G401.6 (cell line): ENCODE data around the gene TFAP2B.

Experiments used
- FAIRE-seq: peaks from 2 replicates; lab custom pipeline; 2012; peaks lifted over from hg19 to GRCh38; lab: Jason Lieb, UNC

Gene TFAP2B

GRCh38 chr6:50848989-50849795 lies 30.5 kb downstream of the TFAP2B start:
- no peak for FAIRE-seq

GRCh38 chr6:50849796-50850180 lies 31.1 kb downstream of the TFAP2B start:
- FAIRE-seq: no peak

- no peak for FAIRE-seq
Measured at GRCh38 chr6:50850223-50851048, 31.8 kb downstream of the TFAP2B start.

GRCh38 chr6:50851049-50851845 lies 32.6 kb downstream of the TFAP2B start:
- FAIRE-seq: no peak

GRCh38 chr6:50853939-50854338 lies 35.3 kb downstream of the TFAP2B start:
- no peak for FAIRE-seq

GRCh38 chr6:50861692-50862091 lies 43.0 kb downstream of the TFAP2B start:
- FAIRE-seq: no peak

GRCh38 chr6:50862176-50862575 lies 43.5 kb downstream of the TFAP2B start:
- no peak for FAIRE-seq

GRCh38 chr6:50864601-50865000 lies 45.9 kb downstream of the TFAP2B start:
- FAIRE-seq: no peak

GRCh38 chr6:50868466-50868865 lies 49.8 kb downstream of the TFAP2B start:
- no peak for FAIRE-seq

- no peak for FAIRE-seq
Measured at GRCh38 chr6:50873167-50873566, 54.5 kb downstream of the TFAP2B start.

- FAIRE-seq: no peak
Measured at GRCh38 chr6:50884364-50884763, 65.7 kb downstream of the TFAP2B start.

- no peak for FAIRE-seq
Measured at GRCh38 chr6:50887112-50887511, 68.4 kb downstream of the TFAP2B start.

- no peak for FAIRE-seq
Measured at GRCh38 chr6:50889497-50889896, 70.8 kb downstream of the TFAP2B start.

GRCh38 chr6:50889935-50890334 lies 71.3 kb downstream of the TFAP2B start:
- FAIRE-seq: no peak

- no peak for FAIRE-seq
Measured at GRCh38 chr6:50890579-50890978, 71.9 kb downstream of the TFAP2B start.

GRCh38 chr6:50891290-50891689 lies 72.6 kb downstream of the TFAP2B start:
- FAIRE-seq: no peak
